ENCODE results near the gene TDRD12. TPM values are rescaled to one million over a fixed set of nuclear protein-coding genes. Genes with fewer than 3 reads are reported as not detected.

The TDRD12 gene
- total RNA-seq, 1 experiment from 2014 or later: 0.64 TPM

GRCh38 chr19:32817569-32818476, 98.3 kb downstream of the TDRD12 start:
- POLR2A ChIA-PET (ENCODE audit: low non-redundant PET): no interaction called here
- intact Hi-C loops (cut with micrococcal nuclease; ENCODE audit: unreplicated experiment): no loop called here
- CTCF ChIA-PET: no interaction called here
- BruUV-seq (replicated peaks): no TSS peak
- H3K27me3 ChIP-seq (replicated peaks; ENCODE audit: insufficient read depth, low read depth, low read length, poor library complexity): no peaks in the 10 kb centered on the region
- TF ChIP-seq CTCF (conservative IDR thresholded peaks at IDR 0.05; ENCODE audit: low read depth, low read length) (no peak), EZH2 (IDR thresholded peaks at IDR 0.05; ENCODE audit: borderline replicate concordance, low read depth, low read length, poor library complexity, severe bottlenecking) (no peak)
- DNase-seq (ENCODE audit: low spot score): no peak
- no peak overlapping the region for H3K27ac ChIP-seq (ENCODE audit: low read depth, low read length, poor library complexity, severe bottlenecking)
- H3K4me1 ChIP-seq (ENCODE audit: insufficient read depth, low read length, poor library complexity, severe bottlenecking): no peaks in the 10 kb centered on the region
- H3K9me3 ChIP-seq (ENCODE audit: low read depth, low read length, poor library complexity, severe bottlenecking): no peaks in the 10 kb centered on the region
- H3K36me3 ChIP-seq (ENCODE audit: insufficient read depth, low read length, poor library complexity, severe bottlenecking): no peaks in the 10 kb centered on the region
- H3K4me3 ChIP-seq (ENCODE audit: low read depth, low read length, poor library complexity, severe bottlenecking): no peak overlapping the region

- BruUV-seq (replicated peaks): no TSS peak
- no peaks in the 10 kb centered on the region for H3K27me3 ChIP-seq (replicated peaks; ENCODE audit: insufficient read depth, low read depth, low read length, poor library complexity)
- H3K4me3 ChIP-seq (ENCODE audit: low read depth, low read length, poor library complexity, severe bottlenecking): no peak overlapping the region
- H3K4me1 ChIP-seq (ENCODE audit: insufficient read depth, low read length, poor library complexity, severe bottlenecking): no peaks in the 10 kb centered on the region
- no peak for DNase-seq (ENCODE audit: low spot score)
- intact Hi-C loops (cut with micrococcal nuclease; ENCODE audit: unreplicated experiment): no loop called here
- ChIA-PET POLR2A (ENCODE audit: low non-redundant PET) (no interaction called here), CTCF (no interaction called here)
- no peaks in the 10 kb centered on the region for H3K9me3 ChIP-seq (ENCODE audit: low read depth, low read length, poor library complexity, severe bottlenecking)
- TF ChIP-seq CTCF (conservative IDR thresholded peaks at IDR 0.05; ENCODE audit: low read depth, low read length): no peak
- TF ChIP-seq EZH2 (IDR thresholded peaks at IDR 0.05; ENCODE audit: borderline replicate concordance, low read depth, low read length, poor library complexity, severe bottlenecking): no peak
- H3K27ac ChIP-seq (ENCODE audit: low read depth, low read length, poor library complexity, severe bottlenecking): no peak overlapping the region
- no peaks in the 10 kb centered on the region for H3K36me3 ChIP-seq (ENCODE audit: insufficient read depth, low read length, poor library complexity, severe bottlenecking)
Measured at GRCh38 chr19:32818536-32818935, 99.0 kb downstream of the TDRD12 start.

GRCh38 chr19:32819419-32820400, 100.1 kb downstream of the TDRD12 start:
- BruUV-seq (replicated peaks): no TSS peak
- Histone ChIP-seq H3K27ac (ENCODE audit: low read depth, low read length, poor library complexity, severe bottlenecking) (no peak overlapping the region), H3K4me1 (ENCODE audit: insufficient read depth, low read length, poor library complexity, severe bottlenecking) (no peaks in the 10 kb centered on the region), H3K4me3 (ENCODE audit: low read depth, low read length, poor library complexity, severe bottlenecking) (no peak overlapping the region), H3K27me3 (replicated peaks; ENCODE audit: insufficient read depth, low read depth, low read length, poor library complexity) (no peaks in the 10 kb centered on the region), H3K9me3 (ENCODE audit: low read depth, low read length, poor library complexity, severe bottlenecking) (no peaks in the 10 kb centered on the region), H3K36me3 (ENCODE audit: insufficient read depth, low read length, poor library complexity, severe bottlenecking) (no peaks in the 10 kb centered on the region)
- no peak for DNase-seq (ENCODE audit: low spot score)
- TF ChIP-seq EZH2 (IDR thresholded peaks at IDR 0.05; ENCODE audit: borderline replicate concordance, low read depth, low read length, poor library complexity, severe bottlenecking) (no peak), CTCF (conservative IDR thresholded peaks at IDR 0.05; ENCODE audit: low read depth, low read length) (no peak)
- POLR2A ChIA-PET (ENCODE audit: low non-redundant PET): no interaction called here
- CTCF ChIA-PET: no interaction called here
- intact Hi-C loops (cut with micrococcal nuclease; ENCODE audit: unreplicated experiment): no loop called here

All from A673 (cell line).